GM21367 (cell line): ENCODE results near the gene DNAJB8.

Experiments used
- ATAC-seq: cut with Tn5 transposase; IDR thresholded peaks from one replicate; pipeline ENCODE4 v1.9.1; 2021; ENCODE audit not compliant: unreplicated experiment

Gene DNAJB8

DNA sequence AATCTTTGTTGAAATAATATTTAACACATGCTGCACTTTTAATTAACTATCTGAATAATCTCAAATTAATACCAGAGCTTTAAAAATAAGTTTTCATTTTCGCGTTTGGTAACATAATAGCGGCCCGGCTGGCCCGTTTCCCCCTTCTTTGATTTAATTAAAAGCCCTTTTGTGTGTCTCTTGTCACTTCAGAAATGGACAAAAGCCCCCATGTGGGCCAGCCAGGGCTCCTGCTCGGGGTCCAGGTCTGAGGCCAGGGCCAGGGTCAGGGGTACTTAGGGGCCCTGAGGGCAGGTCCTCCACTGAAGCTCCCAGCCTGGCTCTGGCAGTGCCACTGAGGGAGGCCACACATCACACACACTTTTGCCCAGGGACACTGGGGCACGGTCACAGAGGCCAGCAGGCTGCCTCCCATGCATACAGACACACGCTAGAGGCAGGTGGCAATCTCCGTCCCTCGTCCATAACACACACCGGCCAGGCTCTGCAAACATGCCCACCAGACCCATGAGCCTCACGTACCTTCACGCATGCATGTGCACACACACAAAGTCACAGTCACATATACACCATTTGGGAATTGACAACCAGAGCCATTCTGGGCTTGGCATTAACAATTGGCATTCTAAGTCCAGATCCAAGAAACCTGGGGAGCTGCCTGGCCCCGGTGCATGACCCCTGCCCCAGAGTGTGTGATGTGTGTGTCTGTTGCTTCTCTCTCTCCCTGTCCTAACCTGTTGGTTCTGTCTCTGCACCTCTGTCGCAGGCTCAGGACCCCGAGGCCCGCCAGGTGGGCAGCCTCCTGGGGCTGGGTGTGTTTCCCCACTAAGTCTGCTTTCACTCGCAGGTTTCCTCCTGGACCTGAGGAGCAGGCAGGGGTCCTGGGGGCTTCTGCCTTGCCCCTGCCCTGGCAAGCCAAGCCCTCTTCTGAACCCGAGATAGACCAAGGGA is 38.5 kb downstream of the DNAJB8 start:
- no peak for ATAC-seq

DNA sequence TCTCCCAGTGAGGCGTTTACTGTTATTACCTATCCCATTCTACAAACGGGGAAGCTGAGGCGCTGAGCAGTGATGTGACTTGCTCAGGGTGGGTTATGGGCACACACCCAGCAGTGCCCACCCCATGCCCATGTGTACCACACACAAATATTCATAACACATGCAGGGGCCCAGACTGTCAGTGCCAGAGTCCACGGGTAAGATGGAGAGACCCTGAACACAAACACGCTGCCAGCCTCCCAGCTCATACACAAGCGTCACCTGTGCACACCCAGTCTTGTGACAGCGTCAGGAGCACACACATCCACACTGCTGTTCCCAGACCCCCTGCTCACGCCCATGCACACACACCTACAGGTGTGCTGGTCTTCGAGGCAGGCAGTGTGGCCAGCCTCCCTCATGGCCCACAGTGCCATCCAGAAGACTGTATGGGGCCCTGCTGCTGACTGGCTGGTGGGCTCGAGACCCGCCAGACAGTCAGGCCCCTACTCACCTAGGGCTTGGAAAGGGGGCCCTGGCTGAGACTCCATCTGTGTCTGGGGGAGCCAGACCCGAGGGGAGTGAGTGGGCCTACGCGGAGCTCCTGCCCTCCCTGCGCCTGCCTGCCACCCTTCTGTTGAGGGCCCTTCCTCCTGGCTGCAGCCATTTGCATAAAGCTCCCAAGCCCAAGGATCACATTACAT is 39.4 kb downstream of the DNAJB8 start:
- ATAC-seq = no peak

DNA sequence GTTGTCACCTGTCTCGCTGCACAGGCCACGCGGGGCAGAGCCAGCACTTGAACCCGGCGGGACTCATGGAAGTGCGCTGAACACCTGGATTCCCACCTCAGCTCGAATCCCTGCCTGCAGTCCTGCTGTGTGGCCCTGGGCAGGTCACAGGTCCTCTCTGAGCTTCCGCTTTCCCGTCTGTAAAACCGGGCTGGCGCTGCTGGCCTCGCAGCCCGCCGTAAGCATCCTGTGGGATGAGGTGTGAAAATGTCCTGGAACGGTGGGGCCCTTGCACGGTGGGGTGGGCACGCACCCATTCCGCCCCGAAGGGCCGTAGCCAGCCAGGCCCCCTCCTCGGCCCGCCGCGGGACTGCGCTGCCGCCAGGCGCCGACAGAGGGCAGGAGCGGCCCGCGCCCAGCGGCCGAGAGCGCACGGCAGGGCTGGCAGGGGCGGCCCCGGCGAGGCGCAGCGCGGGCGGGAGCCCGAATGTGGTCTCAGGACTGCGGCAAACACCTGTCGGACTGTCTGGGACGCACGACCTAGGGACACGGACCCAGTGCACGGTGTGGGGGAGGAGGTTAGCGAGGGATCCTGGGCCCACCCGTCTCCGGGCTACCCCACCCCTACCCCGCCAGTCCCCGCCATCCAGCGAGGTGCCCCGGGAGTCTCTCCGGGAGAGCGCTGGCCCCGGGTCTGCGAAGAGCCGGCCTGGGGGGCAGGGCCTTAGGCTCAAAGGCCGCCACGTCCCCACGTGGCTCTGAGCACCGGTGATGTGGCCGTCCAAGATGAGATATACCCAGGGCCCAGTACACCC is 40.4 kb downstream of the DNAJB8 start:
- ATAC-seq = no peak

DNA sequence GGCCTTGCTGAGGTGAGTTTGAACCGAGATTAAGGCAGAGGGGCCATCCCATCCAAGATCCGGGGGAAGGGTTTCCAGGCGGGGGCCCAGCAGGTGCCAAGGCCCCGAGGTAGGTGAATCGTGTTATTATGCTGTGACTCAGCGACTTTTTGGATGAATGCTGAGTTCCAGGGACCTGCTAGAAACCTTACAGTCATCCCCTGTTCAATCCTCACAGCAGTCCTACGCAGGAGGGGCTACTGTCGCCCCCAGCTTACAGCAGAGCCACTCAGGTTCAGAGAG is 40.9 kb downstream of the DNAJB8 start:
- no peak for ATAC-seq

DNA sequence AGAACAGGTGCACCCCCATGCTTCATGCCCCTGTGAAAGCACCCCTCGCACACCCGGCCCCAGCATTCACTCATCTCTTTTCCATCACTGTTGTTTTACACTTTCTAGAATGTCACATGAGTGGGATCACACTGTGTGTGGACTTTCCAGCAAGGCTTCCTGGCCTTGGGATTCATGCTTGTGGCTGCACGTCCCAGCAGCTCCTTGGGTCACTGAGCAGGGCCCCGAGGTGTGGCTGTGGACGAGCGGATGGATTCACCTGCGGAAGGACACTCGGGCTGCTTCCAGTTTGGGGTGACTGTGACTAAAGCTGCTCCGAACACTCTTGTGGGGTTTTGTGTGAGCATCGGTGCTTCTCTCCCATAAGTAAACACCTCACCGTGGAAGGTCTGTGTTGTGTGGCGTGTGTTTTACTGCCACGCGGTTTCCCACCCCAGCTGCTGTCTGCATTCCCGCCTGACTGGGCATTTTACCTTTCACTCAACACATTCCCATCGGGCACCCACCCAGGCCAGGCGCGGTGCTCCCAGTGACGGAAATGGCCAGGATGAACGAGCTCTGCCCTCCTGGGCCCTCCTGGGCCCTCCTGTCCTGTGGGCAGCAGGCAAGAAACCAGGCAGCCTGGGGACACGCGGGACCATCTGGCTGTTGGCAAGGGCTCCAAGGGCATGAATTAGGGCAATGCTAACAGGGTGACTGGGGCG is 41.4 kb downstream of the DNAJB8 start:
- ATAC-seq = no peak

DNA sequence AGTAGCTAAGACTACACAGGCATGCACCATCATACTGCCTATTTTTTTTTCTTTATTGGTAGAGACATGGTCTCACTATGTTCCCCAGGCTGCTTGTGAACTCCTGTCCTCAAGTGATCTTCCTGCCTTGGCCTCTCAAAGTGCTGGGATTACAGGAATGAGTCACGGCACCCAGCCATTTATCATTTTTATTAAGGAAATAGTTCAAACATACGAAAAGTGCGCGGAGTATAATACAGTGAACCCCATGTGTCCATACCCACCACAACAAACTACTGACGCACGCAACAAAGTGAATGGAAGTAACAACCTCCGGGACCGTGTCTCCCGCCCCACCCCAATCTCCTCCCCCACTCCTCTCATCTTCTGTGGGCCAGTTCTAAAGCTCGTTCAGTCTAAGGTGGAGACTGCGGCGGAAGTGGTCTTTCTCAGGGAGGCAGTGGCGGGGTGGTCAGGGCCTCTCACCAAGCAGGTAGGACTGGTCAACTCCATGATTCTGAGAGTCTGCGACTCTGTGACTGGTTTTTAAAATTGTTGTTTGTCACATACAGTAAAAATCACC is 42.1 kb downstream of the DNAJB8 start:
- no peak for ATAC-seq

DNA sequence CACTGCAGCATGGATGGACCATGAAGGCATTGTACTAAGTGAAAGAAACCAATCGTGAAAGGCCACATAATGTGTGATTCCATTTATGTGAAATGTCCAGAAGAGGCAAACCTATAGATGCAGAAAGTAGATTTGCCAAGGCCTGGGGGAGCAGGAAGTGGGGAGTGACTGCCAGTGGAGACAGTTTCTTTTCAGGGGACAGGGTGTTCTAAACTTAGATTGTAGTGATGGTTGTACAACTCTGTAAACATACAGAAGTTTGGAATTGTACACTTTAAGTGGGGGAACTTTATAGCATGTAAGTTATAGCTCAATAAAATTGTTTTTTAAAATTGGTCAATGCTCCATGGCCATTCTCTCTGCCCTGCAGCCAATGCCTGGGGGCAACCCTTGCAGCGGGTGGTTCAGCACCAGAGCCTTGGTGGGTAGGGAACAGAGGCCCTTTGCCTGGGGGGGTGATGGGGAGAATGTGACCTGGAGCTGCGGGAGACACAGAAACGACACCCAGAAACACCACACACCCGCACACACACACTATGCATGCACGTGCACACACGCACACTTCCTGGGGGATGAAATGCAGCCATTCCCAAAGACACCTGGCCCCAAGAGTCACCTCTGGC is 43.1 kb downstream of the DNAJB8 start:
- no peak for ATAC-seq

DNA sequence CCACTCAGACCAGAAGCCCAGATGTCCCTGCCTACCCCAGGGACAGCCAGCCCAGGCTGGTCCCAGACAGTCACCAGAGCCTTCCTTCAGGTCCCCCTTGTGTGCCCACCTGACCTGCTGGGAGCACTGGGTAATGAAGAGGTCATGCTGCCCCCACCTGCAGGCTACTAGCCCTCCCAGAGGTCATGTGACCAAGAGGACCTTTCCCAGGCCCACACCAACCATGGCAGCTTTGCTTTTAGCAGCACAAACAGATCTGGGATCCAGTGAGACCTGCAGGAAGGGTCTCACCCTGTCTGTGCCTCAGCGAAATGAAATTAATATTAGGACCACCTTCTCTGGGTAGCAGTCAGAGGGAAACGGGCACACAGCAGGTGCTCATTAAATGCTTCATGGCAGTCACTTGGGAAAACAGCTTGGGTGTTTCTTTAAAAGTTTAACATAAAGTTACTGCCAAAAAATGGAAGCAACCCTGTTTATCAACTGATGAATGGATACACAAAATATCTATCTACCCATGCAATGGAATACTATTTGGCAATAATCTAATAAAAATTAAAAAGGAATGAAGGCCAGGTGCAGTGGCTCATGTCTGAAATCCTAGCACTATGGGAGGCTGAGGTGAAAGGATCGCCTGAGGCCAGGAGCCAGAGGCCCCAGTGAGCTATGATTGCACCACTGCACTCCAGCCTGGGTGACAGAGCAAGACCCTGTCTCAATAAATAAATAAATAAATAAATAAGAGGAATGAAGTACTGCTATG is 43.7 kb downstream of the DNAJB8 start:
- no peak for ATAC-seq

DNA sequence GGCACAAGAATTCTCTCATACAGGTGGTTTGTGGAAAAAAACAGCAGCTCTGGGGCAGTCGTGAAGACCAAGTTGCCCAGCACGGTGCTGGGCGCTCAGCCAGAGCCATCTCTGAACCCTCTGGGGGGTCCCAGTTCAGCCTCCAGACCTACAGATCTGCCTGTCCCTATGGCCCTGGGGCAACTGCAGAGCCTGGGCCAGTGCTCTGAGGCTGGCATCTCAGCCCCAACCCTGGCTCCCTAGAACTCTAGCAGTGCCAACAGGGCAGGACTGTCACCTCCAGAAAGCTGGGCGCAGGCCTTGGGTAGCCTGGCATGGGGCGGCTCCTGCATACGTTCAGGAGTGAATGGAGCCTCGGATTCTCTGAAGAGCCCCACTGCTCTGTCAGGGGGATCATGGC is 44.7 kb downstream of the DNAJB8 start:
- no peak for ATAC-seq

DNA sequence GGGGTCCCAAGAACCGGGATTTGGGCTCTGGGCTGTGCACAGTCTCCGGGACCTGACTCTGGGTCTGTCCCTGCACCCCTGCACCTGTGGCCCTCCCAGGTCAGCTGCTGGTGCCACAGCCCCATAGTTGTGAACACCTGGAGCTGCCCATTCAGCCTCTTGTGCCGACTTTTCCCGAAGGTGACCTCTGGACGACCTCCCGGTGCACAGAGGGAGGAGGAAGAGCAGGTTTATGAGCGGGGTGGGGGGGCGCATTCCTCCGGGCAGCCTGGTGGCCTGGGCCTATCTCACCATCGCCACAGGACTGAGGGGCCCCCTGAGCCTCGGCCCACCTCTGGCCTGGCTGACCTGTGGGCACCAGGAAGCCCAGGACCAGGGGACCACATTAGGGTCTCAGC is 45.3 kb downstream of the DNAJB8 start:
- ATAC-seq = no peak

DNA sequence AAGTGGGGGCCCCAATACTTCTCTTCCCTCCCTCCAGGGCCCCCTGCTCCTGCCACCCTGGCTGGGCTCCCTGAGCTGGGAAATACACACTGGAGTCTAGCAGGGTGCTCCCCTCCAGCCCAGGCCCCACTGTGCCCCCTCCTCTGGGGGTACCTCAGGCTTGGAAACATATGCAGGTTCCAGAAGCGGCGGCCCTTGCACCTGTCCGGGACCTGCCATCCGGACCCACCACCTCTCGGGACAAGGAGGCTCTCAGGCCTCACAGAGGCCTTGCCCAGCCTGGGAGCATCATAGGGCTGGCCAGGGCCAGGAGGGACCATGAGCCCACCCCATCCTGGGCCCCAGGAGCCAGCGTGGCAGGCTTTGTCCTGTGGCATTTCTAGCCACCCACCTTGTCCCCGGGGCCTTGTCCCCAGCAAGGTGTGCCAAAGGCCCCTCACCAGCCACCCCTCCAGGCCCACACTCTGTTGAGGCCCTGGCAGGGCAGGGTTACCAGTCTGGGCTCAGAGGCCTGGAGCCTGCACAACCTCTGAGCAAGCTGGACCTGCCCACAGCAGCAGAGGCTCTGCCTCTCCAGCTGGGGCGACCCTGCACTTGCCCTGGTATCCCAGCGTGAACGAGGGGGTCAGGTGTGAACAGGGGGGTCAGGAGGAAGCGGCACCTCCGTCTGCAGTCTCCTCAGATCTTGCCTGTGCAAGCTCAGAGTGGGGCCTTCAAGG is 45.8 kb downstream of the DNAJB8 start:
- no peak for ATAC-seq

DNA sequence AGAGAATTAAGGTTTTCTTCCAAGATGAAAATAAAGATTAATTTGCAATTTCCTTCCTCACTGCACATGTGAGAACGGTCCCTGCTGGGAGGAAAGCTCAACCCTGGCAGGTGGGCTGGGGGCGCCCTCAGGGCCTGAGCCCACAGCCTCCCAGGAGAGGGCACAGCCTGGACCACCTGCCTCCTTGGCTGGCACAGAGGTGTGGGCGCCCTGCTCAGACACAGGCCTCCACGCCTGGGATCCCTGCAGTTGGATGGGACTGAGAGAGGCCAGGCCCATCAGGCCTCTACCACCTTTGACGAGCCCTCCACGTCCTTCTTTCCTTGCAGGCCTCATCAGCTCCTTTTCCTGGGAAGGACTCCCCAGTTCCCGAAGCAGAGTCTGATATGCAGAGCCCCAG is 46.4 kb downstream of the DNAJB8 start:
- ATAC-seq = no peak

DNA sequence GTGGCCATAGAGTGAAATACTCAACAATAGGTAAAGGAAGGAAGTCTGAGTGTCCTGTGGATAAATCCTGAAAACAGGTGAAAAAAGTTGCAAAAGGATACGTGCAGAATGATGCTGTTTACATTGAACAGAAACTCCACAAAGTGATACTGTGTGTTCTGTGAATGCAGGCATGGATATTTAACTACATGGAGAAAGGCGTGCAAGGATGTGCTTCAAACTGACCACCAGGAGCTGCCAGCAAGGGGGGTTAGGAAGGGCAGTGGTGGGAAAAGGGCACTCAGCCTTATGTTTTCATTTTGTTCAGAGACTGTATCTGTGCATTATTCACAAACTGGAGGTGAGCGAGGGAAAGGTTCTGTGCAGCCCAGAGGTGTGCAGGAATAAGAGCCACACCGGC is 47.4 kb downstream of the DNAJB8 start:
- no peak for ATAC-seq

DNA sequence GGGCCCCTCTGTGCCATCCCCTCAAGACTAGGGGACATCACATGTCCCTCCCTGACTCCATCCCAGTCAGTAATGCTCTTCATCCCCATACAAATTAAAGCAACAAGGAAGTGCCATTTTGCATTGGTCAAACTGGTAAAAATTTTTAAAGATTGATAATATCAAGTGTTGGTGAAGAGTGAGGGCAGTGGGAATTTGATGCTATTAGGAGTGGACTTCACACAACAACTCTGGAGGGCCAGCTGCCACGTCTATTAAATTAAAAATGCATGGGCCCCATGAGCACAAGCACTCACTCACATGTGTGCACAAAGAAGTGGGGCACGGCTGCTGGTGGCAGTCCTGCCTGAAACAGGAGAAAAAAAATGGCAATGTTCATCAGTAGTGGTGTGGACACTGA is 47.8 kb downstream of the DNAJB8 start:
- ATAC-seq = no peak

DNA sequence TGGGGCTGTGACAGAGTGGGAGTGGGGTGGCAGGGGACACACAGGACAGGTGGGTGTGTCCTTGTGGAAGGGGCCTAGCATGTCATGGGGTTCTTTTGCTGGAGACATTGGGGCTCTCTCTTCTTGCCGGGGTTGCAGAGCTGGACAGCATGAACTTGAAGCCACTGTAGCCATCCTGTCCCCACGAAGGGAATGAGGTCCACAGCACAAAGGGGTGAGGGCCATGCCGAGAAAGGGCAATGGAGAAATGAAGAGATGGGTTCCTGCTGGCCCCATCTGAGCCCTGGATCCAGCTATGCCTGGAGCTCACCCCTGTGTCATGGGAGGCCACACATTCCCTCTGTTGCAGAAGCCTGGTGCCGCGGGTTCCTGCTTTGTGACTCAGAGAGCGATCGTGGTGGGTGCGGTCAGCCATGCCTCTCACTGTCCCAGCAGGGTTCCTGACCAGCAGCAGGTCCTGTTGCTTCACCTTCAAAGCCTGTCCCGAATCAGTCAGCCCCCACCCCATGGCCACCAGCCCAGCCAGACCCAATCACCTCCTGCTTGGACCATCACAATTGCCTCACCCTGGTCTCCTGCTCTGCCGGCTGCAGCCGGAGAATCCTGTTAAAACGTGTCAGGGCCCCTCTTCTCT is 50.0 kb downstream of the DNAJB8 start:
- ATAC-seq = no peak

DNA sequence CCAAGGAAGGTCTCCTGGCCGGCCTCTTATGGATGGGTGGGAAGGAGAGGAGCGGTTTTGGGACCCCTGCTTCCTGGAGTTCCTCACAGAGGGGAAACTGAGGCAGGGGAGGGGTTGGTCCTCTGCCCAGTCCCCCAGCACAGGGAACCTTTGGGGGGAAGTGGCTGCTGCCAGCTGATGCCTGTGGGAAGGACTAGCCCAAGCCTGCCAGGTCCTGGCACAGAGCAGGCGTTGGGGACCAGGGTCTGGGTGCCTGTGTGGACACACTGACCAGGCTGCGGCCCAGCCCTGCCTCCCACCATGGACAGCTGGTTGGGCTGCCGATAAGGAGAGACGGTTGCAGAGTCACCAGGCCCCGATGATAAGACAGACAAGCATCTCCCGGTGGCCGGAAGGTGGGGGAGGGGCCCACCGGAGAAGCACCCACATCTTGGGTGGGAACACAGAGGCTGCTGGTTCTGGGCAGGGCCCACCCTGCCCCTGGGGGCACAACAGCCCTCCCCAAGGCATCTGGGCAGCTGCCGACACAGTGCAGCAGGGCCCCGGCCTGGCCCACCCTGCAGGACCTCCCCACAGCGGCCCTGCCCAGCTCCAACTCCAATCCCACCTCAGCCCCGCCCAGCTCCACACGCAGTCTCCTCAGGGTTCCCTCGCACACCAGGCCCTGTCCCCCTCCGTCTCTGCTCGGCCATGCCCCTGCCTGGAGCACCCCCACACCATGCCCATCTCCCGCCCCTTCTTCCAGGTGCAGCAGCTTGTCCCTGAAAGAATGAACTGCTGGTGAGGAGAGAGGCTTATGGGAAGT is 50.7 kb downstream of the DNAJB8 start:
- no peak for ATAC-seq

DNA sequence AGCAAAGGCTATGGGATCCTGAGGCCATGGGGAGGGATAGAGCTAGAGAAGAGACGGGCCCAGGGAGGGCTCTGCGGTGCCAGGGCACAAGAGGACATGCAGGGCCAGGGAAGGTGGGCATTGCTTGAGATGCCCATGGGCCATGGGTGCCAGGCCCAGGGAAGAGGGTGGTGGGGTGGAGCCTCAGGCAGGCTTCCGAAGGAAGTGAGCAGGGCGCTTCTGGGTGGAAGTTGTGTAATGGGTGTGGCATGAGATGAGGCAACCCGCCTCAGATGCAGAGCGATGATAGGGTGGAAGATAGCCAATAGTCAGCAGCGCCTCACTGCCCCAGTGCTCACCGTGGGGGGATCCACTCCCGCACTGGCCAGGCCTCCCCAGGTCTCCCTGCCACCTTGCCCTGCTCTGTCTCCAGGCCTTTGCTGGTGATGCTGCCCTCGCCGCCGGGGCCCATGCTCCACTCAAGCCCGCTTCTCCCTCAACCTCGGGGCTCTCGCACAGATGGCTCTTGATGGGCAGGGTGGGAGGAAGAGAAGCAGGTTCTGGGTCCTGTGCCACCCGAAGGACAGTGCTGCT is 51.4 kb downstream of the DNAJB8 start:
- no peak for ATAC-seq
